ENCODE data around the gene KCNJ6. TPM values are rescaled to one million over a fixed set of nuclear protein-coding genes. Genes with fewer than 3 reads are reported as not detected.

Gene KCNJ6
- total and polyA plus RNA-seq, 9 of the 15 experiments (the other 6 are each of a cell fraction or from before 2014, with no cell fraction given), result 0.06 to 0.21 (median 0.13) TPM; not detected in 1

DNA sequence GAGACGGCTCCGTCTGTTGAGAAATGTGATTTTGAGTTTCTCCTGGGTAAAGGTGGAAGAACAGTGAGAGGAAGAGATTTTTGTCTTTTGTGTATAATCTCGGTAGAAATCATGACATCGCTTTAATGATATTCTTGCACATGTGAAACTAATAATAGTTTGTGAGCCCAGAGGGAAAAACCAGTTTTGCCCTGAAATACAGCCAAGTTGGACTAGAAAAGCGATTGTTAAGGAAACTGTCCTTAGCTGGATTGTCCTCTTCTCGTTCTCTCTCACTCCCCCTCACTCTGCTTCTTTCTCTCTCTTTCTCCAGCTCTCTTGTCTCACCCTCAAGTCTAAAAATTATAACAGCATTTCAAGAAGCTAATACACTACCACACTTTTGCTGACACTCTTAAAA is 17.1 kb downstream of the KCNJ6 start:
- Histone ChIP-seq H3K79me2 (ENCODE audit: control insufficient read depth, insufficient read depth, low read length) (no peaks in the 10 kb centered on the region), H4K20me1 (replicated peaks; ENCODE audit: control insufficient read depth, insufficient read depth, low read length) (peaks cover 4% of the 10 kb centered on the region; the same call in 1 of the 2 replicates), H3K27ac (ENCODE audit: extremely low read depth, low read depth, low read length) (no peak overlapping the region), H3K27me3 (ENCODE audit: control insufficient read depth in 2 of 2, insufficient read depth in 2 of 2, low read length in 2 of 2) (peaks cover 12 to 29% of the 10 kb centered on the region in 2 experiments; a peak in 4 of 5 replicates), H3K4me3 (no peak overlapping the region), H3K4me2 (ENCODE audit: insufficient read depth, low read length) (no peak overlapping the region), H3K9me1 (ENCODE audit: control insufficient read depth, insufficient read depth, low read length) (no peaks in the 10 kb centered on the region), H3K36me3 (ENCODE audit: control insufficient read depth, insufficient read depth, low read length) (no peaks in the 10 kb centered on the region), H2AFZ (ENCODE audit: low read depth, low read length) (no peak overlapping the region), H3K9ac (ENCODE audit: insufficient read depth in 1 of 2, low read depth in 2 of 2, low read length in 2 of 2) (no peak overlapping the region), H3K9me3 (replicated peaks; ENCODE audit: control insufficient read depth, insufficient read depth, low read depth, low read length) (no peaks in the 10 kb centered on the region), H3K4me1 (replicated peaks in 1 of 2; ENCODE audit: control insufficient read depth in 2 of 2, insufficient read depth in 2 of 2, low read length in 2 of 2) (no peaks in the 10 kb centered on the region)
- no TSS peak for BruUV-seq (replicated peaks)
- CTCF ChIA-PET (ENCODE audit: low intra/inter-chr PET ratio), result no interaction called here
- WGBS (ENCODE audit: insufficient coverage, low coverage, missing lambda C conversion rate), result 0% methylated on average over 6 of the region's 6 CpGs
- FAIRE-seq, result no peak
- in situ Hi-C loops (cut with MboI) (no loop called here), intact Hi-C loops (cut with micrococcal nuclease) (no loop called here)
- POLR2A ChIA-PET, result interaction anchor here (0.6 to 1.0 kb wide), 4 partner anchors 9 to 220 kb away, joined by 3 to 5 read pairs (median 4); no protein-coding TSS in a partner anchor
- no peak for DNase-seq (ENCODE audit: extremely low read depth in 1 of 4, low spot score in 3 of 4)
- TF ChIP-seq SNRNP70 (optimal IDR thresholded peaks at IDR 0.05; ENCODE audit: low read depth, low read length), result no peak
- no peak for TF ChIP-seq KLF16 (IDR thresholded peaks at IDR 0.05)
- no peak for ATAC-seq

DNA sequence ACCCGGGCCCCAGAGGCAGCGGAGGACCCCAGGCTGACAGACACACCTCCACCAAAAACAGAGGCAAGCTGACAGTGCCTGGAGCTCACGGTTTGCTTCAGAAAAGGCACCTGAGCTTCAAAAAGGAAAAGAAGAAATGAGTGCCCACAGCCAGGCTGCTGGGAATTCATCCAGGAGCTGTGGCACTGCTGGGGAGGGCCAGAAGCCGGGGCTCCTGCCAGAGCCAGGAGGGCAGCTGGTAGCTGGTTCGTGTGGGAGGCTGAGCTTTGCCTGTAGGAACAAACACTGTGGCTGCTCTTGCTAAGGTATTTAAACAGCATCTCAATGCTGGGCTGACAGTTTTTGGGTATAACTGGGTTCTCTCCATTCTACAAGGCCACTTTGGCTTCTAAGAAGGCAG is 19.5 kb downstream of the KCNJ6 start:
- H3K9me3 ChIP-seq (replicated peaks; ENCODE audit: control insufficient read depth, insufficient read depth, low read depth, low read length), result no peaks in the 10 kb centered on the region
- no TSS peak for BruUV-seq (replicated peaks)
- DNase-seq (ENCODE audit: extremely low read depth in 1 of 4, low spot score in 3 of 4) (no peak), ATAC-seq (no peak), FAIRE-seq (no peak)
- H3K4me3 ChIP-seq, result no peak overlapping the region
- H3K4me2 ChIP-seq (ENCODE audit: insufficient read depth, low read length), result no peak overlapping the region
- H2AFZ ChIP-seq (ENCODE audit: low read depth, low read length), result no peak overlapping the region
- ChIA-PET CTCF (ENCODE audit: low intra/inter-chr PET ratio) (no interaction called here), POLR2A (interaction anchor here (0.6 to 0.7 kb wide), 2 partner anchors 39 to 46 kb away, joined by 3 read pairs; no protein-coding TSS in a partner anchor)
- H3K27me3 ChIP-seq (ENCODE audit: control insufficient read depth in 2 of 2, insufficient read depth in 2 of 2, low read length in 2 of 2), result peaks cover 12 to 29% of the 10 kb centered on the region in 2 experiments; a peak in 4 of 5 replicates
- H4K20me1 ChIP-seq (replicated peaks; ENCODE audit: control insufficient read depth, insufficient read depth, low read length), result peaks cover 4% of the 10 kb centered on the region; the same call in 1 of the 2 replicates
- 0% methylated on average over 5 of the region's 5 CpGs for WGBS (ENCODE audit: insufficient coverage, low coverage, missing lambda C conversion rate)
- H3K36me3 ChIP-seq (ENCODE audit: control insufficient read depth, insufficient read depth, low read length), result no peaks in the 10 kb centered on the region
- in situ Hi-C loops (cut with MboI), result no loop called here
- no peak overlapping the region for H3K9ac ChIP-seq (ENCODE audit: insufficient read depth in 1 of 2, low read depth in 2 of 2, low read length in 2 of 2)
- H3K9me1 ChIP-seq (ENCODE audit: control insufficient read depth, insufficient read depth, low read length), result no peaks in the 10 kb centered on the region
- TF ChIP-seq ZBTB17 (CRISPR knock-in tag; IDR thresholded peaks at IDR 0.05) (no peak), COPS2 (conservative IDR thresholded peaks at IDR 0.05) (no peak), RCOR1 (IDR thresholded peaks at IDR 0.05; ENCODE audit: borderline replicate concordance in 1 of 2, low read depth in 2 of 2, low read length in 2 of 2) (no peak)
- TF ChIP-seq, protein P1, sequence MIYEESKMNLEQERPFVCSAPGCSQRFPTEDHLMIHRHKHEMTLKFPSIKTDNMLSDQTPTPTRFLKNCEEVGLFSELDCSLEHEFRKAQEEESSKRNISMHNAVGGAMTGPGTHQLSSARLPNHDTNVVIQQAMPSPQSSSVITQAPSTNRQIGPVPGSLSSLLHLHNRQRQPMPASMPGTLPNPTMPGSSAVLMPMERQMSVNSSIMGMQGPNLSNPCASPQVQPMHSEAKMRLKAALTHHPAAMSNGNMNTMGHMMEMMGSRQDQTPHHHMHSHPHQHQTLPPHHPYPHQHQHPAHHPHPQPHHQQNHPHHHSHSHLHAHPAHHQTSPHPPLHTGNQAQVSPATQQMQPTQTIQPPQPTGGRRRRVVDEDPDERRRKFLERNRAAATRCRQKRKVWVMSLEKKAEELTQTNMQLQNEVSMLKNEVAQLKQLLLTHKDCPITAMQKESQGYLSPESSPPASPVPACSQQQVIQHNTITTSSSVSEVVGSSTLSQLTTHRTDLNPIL (CRISPR knock-in tag; IDR thresholded peaks at IDR 0.05), result no peak
- intact Hi-C loops (cut with micrococcal nuclease), result no loop called here
- H3K79me2 ChIP-seq (ENCODE audit: control insufficient read depth, insufficient read depth, low read length), result no peaks in the 10 kb centered on the region
- H3K27ac ChIP-seq (ENCODE audit: extremely low read depth, low read depth, low read length), result no peak overlapping the region
- H3K4me1 ChIP-seq (replicated peaks in 1 of 2; ENCODE audit: control insufficient read depth in 2 of 2, insufficient read depth in 2 of 2, low read length in 2 of 2), result no peaks in the 10 kb centered on the region

Measured in K562 (cell line).